ENCODE data around the gene PTAR1. TPM values are rescaled to one million over a fixed set of nuclear protein-coding genes. Genes with fewer than 3 reads are reported as not detected.

PTAR1 gene
- total RNA-seq, 1 donor from 2014 or later: 56.5 TPM

DNA sequence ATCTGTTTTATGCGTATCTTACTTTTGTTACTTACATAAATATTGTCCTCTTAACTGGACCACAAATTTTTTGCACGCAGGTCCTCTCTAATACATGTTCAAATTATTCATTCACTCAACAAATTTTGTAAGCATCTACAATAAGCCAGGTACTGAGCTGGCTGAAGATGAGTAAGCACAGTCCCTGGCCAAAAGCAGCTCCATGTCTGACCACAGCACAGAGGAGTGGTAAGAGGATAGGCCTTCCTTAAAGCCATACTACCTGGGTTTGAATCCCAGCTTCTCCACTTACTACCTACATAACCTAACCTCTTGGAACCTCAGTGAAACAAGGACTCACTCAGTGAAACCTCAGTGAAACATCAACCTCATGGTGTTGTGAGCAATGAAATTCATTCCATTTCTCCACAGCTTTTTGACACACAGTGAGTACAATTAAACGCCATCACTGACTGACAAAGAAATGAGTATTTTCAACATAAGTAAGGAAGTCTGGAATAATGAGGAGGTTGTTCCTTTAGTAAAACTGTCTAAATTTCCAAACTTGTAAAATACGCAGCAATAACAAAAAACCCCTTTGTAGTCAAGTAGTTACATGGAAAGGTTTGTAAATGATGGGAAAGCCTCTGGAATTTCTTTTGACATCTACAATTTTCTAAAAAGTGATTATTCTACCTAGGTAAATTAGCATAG, 15.0 kb downstream of the PTAR1 start:
- Histone ChIP-seq H3K36me3 (no peaks in the 10 kb centered on the region), H3K27me3 (no peaks in the 10 kb centered on the region), H3K27ac (no peak overlapping the region), H3K4me3 (no peak overlapping the region), H3K4me1 (no peaks in the 10 kb centered on the region), H3K9me3 (no peaks in the 10 kb centered on the region)
- TF ChIP-seq POLR2A (IDR thresholded peaks at IDR 0.05) (no peak), POLR2AphosphoS5 (IDR thresholded peaks at IDR 0.05; ENCODE audit: insufficient read depth in 1 of 2, low read depth in 1 of 2) (no peak)
- TF ChIP-seq, protein P1, sequence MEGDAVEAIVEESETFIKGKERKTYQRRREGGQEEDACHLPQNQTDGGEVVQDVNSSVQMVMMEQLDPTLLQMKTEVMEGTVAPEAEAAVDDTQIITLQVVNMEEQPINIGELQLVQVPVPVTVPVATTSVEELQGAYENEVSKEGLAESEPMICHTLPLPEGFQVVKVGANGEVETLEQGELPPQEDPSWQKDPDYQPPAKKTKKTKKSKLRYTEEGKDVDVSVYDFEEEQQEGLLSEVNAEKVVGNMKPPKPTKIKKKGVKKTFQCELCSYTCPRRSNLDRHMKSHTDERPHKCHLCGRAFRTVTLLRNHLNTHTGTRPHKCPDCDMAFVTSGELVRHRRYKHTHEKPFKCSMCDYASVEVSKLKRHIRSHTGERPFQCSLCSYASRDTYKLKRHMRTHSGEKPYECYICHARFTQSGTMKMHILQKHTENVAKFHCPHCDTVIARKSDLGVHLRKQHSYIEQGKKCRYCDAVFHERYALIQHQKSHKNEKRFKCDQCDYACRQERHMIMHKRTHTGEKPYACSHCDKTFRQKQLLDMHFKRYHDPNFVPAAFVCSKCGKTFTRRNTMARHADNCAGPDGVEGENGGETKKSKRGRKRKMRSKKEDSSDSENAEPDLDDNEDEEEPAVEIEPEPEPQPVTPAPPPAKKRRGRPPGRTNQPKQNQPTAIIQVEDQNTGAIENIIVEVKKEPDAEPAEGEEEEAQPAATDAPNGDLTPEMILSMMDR (IDR thresholded peaks at IDR 0.05): no peak
- intact Hi-C loops (cut with DNase I): no loop called here
- DNase-seq (ENCODE audit: extremely low spot score in 2 of 2): no peak

DNA sequence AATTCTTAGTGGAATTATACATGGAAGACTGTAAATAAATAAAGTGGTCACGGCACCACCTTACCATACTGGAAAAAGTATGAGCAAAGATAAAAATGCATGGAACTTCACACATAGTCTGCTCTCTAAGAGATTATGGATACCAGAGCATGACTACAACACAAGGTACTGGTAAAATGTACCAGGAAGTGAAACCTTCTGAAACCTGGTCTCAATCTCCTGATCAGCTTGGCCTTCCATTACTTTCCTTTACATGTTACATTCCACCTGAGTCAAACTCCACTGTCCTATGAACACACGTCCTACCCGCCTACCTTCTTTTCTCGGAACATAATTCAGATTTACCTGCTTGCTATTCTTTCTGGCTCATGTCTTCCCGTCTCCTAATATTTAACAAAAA, 15.9 kb downstream of the PTAR1 start:
- Histone ChIP-seq H3K27me3 (no peaks in the 10 kb centered on the region), H3K4me1 (no peaks in the 10 kb centered on the region), H3K4me3 (no peak overlapping the region), H3K27ac (no peak overlapping the region), H3K9me3 (no peaks in the 10 kb centered on the region), H3K36me3 (no peaks in the 10 kb centered on the region)
- intact Hi-C loops (cut with DNase I): no loop called here
- TF ChIP-seq POLR2A (IDR thresholded peaks at IDR 0.05) (no peak), POLR2AphosphoS5 (IDR thresholded peaks at IDR 0.05; ENCODE audit: insufficient read depth in 1 of 2, low read depth in 1 of 2) (no peak)
- TF ChIP-seq, protein P1 (IDR thresholded peaks at IDR 0.05): no peak
- DNase-seq (ENCODE audit: extremely low spot score in 2 of 2): no peak

DNA sequence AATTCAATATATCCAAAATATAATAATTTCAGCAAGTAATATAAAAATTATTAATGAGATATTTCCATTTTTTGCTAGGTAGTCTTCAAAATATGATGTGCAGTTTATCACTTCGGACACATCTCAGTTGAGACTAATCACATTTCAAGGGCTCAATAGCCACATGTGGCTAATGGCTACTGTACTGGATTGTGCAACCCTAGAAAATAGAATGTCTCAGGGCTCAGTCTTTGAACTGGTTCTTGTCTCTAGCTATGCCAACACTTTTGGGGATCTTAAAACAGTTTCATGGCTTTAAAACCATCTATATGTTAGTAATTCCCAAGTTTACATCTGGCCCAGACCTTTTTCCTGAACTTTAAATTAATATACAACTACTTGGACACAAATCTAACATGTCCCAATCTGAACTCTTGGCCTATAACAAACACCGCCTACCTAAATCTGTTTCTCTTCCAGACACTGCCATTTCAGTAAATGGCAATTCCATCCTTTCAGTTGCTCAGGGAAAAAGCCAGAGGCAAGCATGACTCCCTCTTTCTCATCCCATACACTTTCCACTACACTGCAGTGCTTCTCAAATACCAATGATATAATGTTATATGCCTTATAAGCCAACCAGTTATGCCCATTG, 18.8 kb downstream of the PTAR1 start:
- no peak for DNase-seq (ENCODE audit: extremely low spot score in 2 of 2)
- no peaks in the 10 kb centered on the region for H3K36me3 ChIP-seq
- intact Hi-C loops (cut with DNase I): no loop called here
- no peaks in the 10 kb centered on the region for H3K27me3 ChIP-seq
- H3K9me3 ChIP-seq: no peaks in the 10 kb centered on the region
- no peak overlapping the region for H3K27ac ChIP-seq
- TF ChIP-seq POLR2AphosphoS5 (IDR thresholded peaks at IDR 0.05; ENCODE audit: insufficient read depth in 1 of 2, low read depth in 1 of 2) (no peak), POLR2A (IDR thresholded peaks at IDR 0.05) (no peak)
- TF ChIP-seq, protein P1 (IDR thresholded peaks at IDR 0.05): no peak
- no peak overlapping the region for H3K4me3 ChIP-seq
- no peaks in the 10 kb centered on the region for H3K4me1 ChIP-seq

DNA sequence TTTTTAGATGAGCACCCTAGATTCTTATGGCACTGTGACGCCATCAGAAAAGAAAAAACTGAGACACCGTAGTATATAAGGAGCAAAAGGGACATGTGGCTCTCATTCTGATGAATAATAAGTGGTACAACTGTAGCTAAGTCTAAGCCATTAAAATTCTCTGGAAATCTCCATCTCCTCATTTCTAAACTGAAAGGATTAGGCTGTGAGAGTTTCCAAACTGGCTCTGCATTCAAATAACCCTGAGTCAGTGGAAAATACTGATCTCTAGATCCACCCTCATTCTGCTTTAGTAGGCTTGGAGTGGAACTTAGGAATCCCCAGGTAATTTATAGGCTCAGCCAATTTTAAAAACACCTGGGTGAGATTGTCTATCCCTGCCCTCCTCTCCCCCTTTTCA, 28.5 kb downstream of the PTAR1 start:
- Histone ChIP-seq H3K4me1 (no peaks in the 10 kb centered on the region), H3K36me3 (peaks cover 0 to 54% of the 10 kb centered on the region in 2 donors), H3K9me3 (no peaks in the 10 kb centered on the region), H3K27ac (no peak overlapping the region), H3K4me3 (no peak overlapping the region), H3K27me3 (no peaks in the 10 kb centered on the region)
- no peak for DNase-seq (ENCODE audit: extremely low spot score in 2 of 2)
- TF ChIP-seq, protein P1 (IDR thresholded peaks at IDR 0.05): no peak
- TF ChIP-seq POLR2A (IDR thresholded peaks at IDR 0.05): no peak
- TF ChIP-seq POLR2AphosphoS5 (IDR thresholded peaks at IDR 0.05; ENCODE audit: insufficient read depth in 1 of 2, low read depth in 1 of 2): no peak
- intact Hi-C loops (cut with DNase I): no loop called here

DNA sequence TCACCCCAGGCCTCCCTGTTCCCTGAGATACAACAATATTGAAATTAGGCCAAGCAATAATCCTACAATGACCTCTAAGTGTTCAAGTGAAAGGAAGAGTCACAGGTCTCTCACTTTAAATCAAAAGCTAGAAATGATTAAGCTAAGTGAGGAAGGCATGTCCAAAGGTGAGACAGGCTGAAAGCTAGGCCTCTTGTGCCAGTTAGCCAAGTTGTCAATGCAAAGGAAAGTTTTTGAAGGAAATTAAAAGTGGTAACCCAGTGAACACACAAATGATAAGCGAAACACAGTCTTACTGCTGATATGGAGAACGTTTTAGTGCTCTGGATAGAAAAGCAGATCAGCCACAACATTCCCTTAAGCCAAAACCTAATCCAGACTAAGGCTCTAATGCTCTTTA, 39.8 kb downstream of the PTAR1 start:
- intact Hi-C loops (cut with DNase I): no loop called here
- H3K4me3 ChIP-seq: no peak overlapping the region
- TF ChIP-seq, protein P1 (IDR thresholded peaks at IDR 0.05): no peak
- TF ChIP-seq POLR2AphosphoS5 (IDR thresholded peaks at IDR 0.05; ENCODE audit: insufficient read depth in 1 of 2, low read depth in 1 of 2) (no peak), POLR2A (IDR thresholded peaks at IDR 0.05) (no peak)
- DNase-seq (ENCODE audit: extremely low spot score in 2 of 2): no peak
- H3K36me3 ChIP-seq: peaks cover 0 to 25% of the 10 kb centered on the region in 2 donors
- H3K9me3 ChIP-seq: no peaks in the 10 kb centered on the region
- H3K27me3 ChIP-seq: no peaks in the 10 kb centered on the region
- no peak overlapping the region for H3K27ac ChIP-seq
- H3K4me1 ChIP-seq: no peaks in the 10 kb centered on the region

Measured in vagina (tissue), 2 donors.